ENCODE measurements around the gene KLHL14.

The KLHL14 gene

GRCh38 chr18:32770054-32770665 lies 2.7 kb downstream of the KLHL14 start:
- DNase-seq, result no peak

DNA sequence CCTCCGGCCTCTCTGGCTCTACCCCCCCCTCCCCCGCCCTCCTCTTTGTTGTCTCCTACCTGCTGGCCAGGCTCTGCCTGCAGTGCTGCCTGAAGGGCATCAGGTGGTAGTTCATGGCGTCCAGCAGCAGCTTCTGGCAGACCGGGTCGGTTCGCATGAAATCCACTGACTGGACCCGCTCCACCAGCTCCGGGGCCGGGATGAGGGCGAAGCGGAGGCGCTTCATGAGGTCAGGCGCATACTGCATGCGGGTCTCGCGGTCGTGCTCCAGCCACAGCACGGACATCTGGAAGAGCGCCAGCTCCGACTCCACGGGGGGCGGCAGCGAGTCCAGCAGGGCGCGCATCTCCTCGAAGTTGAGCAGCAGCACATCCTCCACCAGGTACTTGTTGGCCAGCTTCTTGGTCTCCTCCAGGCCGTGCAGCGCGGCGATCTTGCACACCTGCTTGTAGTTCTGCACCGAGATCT lies 3.2 kb downstream of the KLHL14 start:
- no peak for DNase-seq

- no peak for DNase-seq
These were observed 3.7 kb downstream of the KLHL14 start for GRCh38 chr18:32769071-32769585.

DNA sequence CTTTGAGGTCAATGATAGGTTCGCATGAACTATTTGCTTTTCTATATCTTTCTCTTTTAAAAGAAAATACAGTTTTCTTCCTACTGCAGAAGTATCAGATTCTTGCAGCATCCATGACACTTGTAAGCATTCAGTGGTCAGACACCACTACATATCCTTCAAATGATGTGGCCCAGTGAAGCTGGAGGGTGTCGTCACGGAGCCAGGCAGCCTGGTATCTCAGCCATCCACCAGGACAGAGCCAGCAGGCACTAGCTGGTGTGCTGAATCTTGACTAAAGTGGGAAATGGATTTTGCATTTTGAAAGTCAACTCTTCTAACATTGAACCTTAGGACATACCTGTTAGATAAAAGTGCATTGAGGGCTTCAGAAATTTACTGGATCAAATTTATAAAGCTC lies 5.4 kb downstream of the KLHL14 start:
- DNase-seq, result no peak

GRCh38 chr18:32764611-32765244 lies 8.1 kb downstream of the KLHL14 start:
- no peak for DNase-seq

DNA sequence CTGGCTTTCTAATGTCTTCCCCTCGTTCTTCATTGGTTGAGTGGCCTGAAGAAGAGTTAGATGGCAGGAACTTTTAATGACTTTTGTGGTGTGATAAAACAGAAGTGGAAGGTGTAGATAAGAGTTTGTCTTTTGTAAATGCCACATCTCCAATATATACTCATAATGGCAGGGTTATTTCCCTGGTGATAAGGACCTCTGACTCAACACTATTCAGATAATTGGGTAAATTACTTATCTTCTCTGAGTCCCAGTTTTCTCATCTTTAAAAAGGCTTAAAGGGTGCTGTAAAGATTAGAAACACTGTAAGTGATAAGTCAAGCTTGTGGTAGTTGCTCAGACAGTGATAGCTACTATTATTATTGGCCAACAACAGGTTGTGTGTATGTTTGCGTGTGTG lies 9.5 kb downstream of the KLHL14 start:
- no peak for DNase-seq

- DNase-seq, result no peak
These were observed 11.6 kb downstream of the KLHL14 start for GRCh38 chr18:32761231-32761630.

DNA sequence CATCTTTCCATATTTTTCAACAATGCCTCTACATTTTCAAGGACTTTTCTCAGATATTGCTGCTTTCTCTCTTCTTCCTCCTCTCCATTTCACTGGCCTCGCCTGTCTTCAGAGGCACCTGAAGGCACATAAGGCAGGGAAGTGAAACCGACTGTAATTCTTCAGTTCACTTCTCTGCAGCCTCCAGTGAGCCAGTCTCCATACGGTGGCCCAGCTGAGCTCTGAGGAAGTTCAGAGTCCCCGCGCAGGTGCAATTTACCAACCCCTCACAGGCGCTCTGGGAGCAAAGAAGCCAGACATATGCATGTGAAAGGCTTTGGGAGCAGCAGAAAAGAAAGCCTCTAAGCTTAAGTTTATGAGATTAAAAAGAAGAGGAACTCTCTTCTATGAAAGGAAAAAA lies 12.4 kb downstream of the KLHL14 start:
- DNase-seq, result no peak

DNA sequence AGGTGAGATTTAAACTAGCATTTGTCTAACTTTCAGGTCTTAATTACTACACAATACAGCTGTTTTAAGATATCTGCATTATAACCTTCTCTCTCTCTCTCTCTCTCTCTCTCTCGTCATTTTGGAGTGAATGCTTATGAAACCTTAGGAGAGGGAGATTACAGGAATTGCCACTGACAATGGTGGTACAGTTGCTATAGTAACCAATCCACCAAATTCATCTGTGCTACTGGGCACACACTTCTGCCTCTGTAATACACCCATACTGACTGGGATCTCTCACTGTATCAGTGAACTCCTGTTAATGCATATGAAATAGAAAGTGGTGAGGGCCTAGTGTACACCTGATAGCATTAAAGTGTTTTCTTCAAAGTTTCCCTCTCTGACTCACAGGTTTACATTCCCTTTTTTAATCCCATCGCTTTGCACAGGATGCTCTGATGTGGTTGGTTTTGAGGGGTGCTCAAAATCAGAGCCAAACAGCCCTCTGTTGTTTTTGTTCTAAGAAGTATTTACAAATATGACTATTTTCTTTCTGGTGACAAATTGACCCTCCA lies 13.1 kb downstream of the KLHL14 start:
- DNase-seq, result no peak

DNA sequence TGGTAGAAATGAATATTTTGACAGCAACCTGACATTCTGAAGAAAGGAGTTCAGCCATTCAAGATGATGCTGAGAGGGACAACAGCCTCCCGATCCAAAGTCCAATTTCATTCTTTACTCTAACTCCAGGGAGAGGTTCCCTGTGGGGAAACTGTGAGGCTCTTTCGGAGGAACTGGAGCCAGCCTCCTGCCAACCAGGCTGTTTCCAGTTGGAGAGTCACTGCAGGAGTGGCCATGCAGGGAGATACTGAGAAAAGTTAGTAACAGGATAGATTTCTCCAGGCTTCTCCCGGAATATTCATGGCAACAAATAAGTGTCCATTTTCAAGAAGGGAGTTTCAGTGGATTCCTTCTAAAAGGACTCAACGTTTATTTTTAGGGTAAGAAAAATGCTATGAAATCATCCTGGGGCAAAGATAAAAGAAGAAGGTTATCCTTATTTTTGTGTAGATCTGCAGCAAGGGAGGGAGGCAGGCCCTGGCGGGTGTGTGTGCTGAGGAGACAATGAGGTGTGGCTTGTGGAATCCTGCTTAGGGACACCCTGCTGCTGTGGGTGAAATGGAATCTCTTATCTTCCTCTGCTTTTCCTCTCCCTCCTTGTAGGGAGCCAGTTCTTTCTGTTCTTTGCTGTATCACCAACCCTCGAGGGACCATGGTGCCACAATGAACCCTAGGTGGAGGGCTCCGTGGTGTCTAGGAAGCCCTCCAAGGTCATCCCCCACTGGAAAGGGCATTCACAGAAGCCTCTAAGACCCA lies 18.1 kb downstream of the KLHL14 start:
- DNase-seq, result no peak

GRCh38 chr18:32753656-32754260 lies 19.1 kb downstream of the KLHL14 start:
- no peak for DNase-seq

DNA sequence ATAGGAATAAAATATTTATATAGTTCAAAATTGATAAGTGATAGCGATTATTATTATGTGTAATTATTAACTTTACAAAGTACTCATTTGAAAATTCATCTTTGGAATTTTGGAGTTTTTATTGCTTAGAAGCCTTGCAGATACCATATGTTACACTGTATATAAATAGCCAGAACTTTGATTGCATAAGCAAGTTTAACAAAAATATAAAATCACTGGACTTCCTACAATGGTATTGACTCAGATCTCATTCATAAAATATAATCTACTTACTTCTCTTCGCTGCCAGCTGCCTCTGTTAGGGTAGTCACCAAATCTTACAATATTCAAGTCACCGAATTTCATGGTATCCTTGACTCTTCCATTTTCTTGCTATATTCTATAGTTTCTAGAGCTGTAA lies 22.5 kb downstream of the KLHL14 start:
- DNase-seq, result no peak

DNA sequence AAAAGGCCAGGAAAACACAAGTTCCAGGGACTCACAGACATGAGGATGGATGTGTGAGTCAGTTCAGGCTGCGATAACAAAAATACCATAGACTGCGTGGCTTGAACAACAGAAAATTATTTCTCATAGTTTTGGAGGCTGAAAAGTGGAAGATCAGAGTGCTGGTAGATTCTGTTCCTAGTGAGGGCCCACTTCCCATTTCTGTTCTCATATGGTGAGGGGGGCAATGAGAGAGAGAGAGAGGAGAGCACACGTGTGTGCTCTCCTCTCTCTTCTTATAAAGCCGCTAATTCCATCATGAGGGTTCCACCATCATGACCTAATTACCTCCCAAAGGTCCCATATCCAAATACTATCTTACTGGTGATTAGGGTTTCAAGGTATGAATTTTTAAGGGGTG lies 23.0 kb downstream of the KLHL14 start:
- no peak for DNase-seq

GRCh38 chr18:32742579-32742978 lies 30.2 kb downstream of the KLHL14 start:
- DNase-seq, result no peak

- no peak for DNase-seq
These were observed 37.0 kb downstream of the KLHL14 start for GRCh38 chr18:32735781-32736180.

DNA sequence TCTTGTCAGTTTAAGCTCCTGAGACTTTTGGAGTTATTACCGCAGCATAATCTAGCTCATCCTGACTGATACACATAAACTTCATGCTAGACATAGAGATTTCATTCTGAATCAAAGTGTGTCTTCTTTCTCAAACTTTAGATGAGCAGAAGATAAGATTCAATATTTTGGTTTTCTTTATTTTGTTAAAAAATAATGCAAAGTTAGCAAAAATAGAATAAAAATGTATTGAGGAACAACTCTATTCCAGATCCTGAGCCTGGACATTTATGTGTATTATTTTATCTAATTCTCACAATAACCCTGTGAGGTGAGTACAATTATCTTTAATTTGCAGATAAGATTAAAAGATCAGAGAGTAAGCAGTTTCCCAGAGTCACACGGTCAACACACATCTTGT lies 38.4 kb downstream of the KLHL14 start:
- DNase-seq, result no peak

- no peak for DNase-seq
These were observed 40.7 kb downstream of the KLHL14 start for GRCh38 chr18:32732165-32732564.

- DNase-seq, result no peak
These were observed 42.2 kb downstream of the KLHL14 start for GRCh38 chr18:32730620-32731091.

- no peak for DNase-seq
These were observed 42.8 kb downstream of the KLHL14 start for GRCh38 chr18:32730068-32730467.

GRCh38 chr18:32724071-32724749 lies 48.6 kb downstream of the KLHL14 start:
- no peak for DNase-seq

- no peak for DNase-seq
These were observed 50.5 kb downstream of the KLHL14 start for GRCh38 chr18:32722279-32722678.

- no peak for DNase-seq
These were observed 55.7 kb downstream of the KLHL14 start for GRCh38 chr18:32717126-32717525.
